Activated CD8-positive, alpha-beta memory T cell treated with anti-CD3 and anti-CD28 coated beads, Interleukin-2, amount 50 U/mL, for 48 hours (primary cell): ENCODE measurements around the gene CAPS.

ENCODE experiments used
- DNase-seq: peaks from one replicate; pipeline ENCODE4 v3.0.0-alpha.2; 2020

Gene CAPS

DNA sequence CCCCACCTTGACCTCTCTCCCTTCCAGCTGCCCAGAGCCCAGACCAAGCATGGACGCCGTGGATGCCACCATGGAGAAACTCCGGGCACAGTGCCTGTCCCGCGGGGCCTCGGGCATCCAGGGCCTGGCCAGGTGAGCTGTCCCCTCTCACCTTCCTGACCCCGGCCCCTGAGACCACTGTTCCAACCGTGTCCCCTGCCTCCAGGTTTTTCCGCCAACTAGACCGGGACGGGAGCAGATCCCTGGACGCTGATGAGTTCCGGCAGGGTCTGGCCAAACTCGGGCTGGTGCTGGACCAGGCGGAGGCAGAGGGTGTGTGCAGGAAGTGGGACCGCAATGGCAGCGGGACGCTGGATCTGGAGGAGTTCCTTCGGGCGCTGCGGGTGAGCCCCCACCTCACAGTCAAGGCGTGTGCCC is 312 bp downstream of the CAPS start:
- no peak for DNase-seq

DNA sequence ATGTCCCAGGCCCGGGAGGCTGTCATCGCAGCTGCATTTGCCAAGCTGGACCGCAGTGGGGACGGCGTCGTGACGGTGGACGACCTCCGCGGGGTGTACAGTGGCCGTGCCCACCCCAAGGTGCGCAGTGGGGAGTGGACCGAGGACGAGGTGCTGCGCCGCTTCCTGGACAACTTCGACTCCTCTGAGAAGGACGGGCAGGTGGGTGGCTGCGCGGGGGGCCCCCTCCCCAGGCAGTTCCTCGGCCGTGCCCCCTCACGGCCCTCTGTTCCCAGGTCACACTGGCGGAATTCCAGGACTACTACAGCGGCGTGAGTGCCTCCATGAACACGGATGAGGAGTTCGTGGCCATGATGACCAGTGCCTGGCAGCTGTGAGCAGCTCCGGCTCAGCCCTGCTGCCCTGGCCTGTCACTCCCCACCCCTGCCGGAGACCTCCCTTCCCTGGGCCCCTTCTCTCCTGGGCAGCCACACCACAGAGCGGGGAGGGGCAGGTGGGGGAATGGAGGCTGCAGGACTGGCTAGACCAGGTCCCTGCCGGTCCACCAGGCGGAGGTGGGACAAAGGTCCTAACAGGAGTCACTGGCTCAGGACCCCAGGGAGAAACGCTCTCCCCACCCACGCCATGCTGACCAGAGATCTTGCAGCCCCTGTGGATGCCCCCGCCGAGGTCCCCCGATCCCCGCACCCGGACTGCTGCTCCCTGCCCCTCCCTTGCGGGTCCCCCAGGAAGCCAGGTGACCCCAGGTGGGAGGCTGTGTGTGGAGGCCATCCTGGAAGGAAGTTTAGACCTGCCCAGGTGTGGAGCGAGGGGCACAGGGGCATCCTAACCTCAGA is 1.1 kb downstream of the CAPS start:
- no peak for DNase-seq

DNA sequence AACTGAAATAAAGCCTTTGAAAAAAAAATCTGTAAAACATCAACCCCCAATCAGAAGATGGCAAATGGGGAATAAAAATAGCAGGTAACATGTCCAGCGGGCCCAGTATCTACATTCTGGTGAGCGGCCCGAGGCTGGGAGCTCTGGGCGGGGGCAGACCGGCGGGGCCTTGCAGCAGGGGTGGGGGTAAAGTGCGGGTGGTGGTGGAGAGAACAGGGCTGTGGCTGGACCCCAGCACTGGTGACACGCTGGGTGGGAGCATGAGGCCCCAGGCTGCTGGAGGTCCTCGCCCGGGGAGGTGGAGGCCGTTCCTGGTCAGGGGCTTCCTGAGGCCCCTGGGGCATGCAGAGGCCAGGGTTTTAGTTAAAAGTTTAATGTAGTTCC is 1.7 kb downstream of the CAPS start:
- no peak for DNase-seq

DNA sequence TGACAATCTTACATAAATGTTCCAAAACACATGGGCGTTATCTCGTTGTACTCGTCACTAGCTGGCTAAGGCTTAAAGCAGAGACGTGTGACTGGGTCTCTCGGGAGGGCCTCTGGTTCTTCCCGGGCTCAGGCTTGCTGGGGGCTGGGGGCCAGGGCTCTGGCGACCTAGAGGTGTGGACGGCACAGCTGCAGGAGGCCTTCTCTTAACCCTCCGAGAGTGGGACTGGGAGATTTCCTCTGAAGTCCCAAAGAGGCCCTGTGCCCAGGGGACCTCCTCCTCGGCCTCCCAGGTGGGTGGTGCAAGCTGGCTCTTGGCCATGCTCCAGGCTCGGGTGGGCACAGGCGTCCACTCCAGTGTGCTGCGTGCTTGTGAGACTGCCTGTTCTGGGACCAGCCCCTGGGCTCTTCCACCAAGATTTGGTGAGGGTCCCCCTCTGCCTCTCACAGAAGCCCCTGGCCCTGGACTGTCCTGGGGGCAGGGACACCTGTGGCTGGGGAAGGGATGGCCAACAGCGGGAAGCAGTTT is 2.2 kb downstream of the CAPS start:
- no peak for DNase-seq

DNA sequence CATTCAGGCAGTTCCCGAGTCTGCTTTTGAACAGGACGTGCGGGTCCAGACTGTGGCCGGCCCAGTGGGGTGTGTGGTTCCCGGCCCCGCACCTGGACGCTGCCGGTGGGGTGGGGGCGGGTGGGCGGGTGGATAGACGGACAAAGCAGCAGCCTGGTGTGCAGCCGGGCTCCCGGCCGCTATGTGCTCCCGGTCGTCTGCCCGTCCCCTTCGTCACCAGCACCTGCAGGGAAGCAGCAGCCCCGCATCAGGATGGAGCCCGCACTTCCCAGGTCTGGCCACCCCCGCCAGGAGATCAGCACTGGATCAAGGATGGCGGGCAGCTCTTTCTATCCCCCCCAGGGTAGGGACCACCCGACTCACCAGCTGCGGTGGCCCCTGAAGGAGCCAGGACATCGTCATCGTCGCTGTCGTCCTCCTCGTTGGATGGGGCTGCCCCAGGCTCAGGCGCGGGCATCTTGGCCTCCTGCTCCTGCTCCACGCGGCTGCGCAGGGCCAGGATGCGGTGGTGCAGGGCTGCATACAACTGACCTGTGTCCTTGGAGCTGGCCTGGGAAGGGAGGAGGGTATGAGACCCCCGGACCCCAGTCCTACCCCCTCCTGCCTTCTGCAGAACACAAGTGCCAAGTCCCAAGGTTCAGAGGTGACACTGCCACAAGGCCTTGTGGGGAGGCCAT is 3.5 kb downstream of the CAPS start:
- DNase-seq = no peak

DNA sequence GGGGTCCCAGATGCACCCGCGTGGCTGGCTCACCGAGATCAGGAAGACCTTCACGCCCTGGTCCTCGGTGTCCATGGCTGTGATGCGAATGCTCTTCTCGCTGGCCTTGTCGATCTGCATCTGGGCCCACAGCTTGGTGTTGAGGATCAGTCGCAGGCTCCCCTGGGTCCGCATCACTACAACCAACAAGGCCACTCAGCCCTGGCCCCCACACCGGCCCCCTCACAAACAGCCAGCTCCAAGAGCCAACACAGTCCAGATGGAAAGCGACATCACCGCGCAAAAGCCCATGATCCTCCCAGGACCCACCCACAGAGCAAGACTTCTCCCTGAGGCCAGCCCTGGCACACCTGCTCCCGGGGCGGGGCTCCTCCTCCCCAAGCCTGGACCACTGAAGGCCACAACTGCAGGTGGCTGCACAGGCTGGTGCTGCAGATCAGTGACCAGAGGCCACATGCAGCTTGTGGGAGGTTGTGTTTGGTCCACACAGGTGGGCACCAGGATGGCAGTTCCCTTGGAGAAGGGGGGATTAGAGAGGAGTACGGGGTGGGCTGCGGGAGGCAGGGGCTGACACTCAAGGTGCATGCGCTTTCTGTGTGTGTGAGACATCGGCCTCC is 4.5 kb downstream of the CAPS start:
- DNase-seq = no peak

DNA sequence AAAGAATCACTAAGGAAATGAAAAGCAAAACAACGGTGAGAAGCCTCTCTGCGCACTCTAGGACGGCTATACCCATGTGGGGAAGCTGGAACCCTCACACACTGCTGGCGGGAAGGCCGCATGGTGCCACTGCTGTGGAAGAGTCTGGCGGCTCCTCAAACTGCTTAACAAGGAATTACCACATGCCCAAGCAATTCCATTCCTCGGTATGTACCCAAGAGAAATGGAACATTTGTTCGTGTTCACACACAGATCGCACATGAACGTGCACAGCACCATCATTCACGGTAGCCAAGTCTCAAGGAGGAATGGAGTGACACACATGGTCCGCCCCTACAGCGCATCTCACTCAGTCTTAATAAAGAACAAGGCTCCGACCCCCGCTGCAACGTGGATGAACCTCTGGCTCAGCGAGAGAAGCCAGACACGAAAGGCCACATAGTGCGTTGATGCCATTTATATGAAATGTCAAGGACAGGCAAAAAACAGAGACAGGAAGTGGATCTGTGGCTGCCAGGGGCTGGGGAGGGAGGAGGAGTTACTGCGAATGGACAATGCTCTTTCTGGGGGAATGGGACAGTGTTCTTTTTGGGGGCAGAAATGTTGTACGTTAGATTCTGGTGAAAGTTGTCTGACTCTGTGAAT is 7.6 kb downstream of the CAPS start:
- DNase-seq = no peak

DNA sequence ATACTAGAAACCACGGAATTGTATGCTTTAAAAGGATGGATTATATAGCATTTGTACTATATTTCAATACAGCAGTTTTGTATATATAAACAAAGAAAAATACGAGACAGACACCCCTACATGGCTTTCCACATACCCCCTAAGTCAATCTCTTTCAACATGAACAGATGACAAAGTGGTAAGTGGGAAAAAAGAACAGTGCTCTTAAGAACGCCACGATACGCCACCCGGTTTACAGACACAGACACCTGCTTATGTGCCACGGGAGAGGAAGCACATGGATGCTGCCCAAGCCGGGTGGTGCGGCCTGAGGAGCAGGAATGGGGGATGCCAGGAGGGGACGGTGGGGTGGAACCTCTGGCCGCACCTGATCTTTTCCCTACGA is 8.1 kb downstream of the CAPS start:
- no peak for DNase-seq

DNA sequence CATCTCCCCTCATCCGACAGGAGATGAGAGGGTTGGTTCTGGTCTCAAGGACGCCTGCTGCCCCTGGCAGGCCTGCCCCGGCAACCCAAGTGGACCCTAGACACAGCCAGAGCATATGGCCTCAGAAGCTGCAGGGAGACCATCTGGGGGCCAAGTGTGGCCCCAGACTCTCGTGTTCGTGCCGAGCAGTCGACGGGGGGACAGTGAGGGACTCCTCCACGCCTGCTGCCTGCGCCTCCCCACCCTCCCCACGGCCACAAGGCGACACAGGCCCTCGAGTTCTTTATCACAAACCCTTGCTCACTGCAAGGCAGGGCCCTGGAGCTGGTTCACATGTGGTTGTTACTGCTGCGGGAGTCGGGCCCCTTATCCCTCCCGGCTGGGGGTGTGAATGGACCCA is 9.3 kb downstream of the CAPS start:
- DNase-seq = no peak

DNA sequence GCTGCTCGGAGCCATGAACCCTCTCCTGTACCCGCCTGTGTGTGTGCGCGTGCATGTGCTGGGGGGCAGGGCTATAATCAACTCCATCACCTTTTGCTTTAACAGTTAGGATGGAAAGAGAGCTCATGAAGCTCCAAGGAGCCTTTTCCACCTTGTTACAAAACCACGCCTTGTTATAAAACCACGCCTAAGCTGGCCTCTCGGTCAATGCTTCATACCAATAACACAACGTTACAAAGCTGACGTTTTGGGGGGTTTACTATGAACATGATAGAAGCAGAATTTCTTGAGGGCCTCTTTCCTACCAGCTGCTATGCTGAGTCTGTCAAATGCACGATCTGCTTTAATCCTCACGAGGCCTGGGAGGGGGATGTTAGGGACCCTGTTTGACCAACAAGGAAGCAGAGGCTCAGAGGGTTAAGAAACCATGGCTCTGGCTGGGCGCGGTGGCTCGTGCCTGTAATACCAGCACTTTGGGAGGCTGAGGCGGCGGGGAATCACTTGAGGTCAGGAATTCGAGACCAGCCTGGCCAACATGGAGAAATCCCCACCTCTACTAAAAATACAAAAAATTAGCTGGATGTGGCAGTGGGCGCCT is 11.9 kb downstream of the CAPS start:
- DNase-seq = no peak

DNA sequence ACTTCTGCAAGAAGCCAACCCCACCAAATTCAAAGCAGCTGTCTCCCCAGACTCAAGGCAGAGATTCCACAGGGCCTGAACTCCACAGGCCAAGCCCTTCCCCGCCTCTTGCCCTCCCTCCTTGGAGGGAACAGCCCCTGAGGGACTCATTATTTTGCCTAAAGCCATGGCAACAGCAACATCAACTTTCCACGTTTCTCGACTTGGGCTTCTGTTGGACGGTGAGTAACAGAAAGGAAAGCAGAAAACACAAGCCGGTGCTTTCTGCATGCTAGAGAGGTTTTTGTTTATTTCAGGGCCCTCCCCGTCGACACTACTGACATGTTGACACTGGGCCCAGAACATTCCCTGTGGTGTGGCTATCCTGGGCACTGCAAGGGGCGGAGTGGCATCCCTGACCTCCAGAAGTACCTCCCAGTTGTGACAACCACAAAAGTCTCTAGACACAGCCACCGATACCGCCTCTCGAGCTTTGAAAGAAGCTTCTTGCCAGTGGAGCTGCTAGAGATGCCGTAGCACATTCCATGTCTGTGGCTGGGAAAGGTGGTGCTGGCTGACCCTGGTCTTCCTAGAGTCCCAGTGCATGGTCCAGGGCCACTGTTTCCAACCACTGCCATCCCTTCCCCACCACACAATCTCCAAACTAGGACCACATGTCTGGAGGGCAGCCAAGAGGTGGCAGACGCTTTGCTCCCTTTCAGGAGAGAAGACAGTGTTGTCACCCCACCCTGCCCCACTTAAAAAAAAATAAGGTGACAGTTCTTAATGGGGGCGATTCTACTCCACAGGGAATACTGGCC is 12.8 kb downstream of the CAPS start:
- no peak for DNase-seq

DNA sequence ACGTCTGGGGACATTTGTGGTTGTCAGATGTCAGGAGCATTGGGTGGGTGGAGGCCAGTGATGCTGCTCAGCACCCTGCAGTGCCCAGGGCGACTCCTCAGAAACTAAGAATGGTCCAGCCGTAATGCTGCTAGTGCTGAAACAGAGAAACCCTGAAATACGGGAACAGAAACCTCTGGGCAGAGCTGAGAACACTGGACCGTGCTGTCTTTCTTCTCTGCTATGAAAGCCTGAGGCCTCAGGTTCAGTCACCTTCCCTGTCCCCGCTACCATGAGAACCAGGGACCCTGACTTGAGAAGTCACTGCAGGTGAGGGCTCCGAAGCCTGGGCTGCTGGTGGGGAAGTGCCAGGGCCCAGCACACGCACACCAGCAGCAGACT is 13.4 kb downstream of the CAPS start:
- no peak for DNase-seq

DNA sequence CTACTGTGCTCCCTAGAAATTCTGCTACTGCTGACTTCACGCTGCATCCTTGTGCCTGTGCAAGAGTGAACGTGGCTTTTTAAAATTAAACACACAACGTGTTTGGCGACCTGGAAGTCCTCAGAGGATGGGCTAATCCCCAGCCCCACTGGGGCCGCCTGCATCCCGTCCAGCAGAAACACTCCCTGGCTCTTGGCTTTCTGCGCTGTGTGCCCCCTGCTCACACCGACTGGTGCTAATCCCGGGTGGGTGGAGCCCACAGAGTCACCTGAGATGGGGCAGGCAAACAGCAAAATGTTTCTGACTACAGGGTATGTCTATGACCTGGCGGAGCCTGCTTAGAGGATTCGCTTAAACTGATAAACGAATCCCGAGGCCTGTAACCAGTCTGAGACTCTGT is 15.1 kb downstream of the CAPS start:
- DNase-seq = no peak

DNA sequence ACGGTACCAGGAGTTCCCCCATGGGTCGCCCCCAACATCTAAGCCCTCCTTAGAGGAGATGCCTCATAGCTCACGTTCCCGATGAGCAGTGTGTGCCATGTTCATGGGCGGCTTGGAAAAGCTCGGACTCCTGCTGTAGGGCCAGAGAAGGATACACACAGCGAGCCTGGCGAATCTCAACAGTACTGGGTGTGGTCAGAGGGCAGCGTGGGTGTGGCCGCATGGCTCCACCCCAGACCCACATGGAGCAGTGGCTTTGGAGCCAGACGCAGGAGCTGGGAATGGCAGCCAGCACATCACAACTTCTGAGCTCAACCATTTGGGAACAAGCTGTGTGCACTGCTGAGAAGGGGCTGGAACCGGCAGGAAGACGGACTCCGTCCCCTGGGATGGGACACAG is 15.6 kb downstream of the CAPS start:
- no peak for DNase-seq

DNA sequence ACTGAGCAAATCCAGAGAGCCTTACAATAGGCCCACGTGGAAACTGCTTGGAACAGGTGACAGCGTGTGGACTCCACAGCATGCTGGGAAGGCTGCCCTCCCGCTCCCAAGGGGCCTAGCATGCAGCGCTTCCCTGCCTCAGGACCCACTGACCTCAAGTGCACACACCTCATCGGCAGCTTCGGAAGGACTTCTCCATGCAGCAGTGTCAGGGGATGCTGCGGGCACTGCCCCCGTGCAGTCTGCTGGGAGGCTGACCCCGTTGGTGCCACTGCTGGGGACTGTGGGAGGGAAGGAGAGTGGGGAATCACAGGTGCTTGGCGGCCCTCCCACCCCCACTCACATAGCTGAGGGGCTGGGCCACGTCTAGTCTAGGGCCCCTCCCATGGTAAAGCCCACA is 17.2 kb downstream of the CAPS start:
- no peak for DNase-seq

DNA sequence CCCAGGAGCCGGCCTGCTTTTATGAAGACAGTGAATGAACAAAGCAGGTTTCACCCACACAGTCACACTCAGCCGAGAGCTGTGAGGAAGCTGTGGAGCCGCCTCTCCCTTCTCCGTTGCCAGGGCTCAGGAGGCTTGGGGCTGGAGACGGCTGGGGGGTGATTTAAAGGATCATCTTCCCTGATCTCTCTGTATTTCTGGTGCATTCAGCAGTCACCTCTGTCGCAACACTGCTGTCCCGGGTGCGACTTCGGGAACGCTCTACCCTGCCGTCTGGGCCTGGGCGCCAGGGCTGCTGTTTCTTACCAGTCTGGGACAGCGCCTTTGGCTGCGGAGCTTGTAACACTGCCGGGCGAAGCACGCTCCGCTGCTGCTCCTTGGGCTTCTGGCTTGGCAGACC is 18.1 kb downstream of the CAPS start:
- DNase-seq = no peak

DNA sequence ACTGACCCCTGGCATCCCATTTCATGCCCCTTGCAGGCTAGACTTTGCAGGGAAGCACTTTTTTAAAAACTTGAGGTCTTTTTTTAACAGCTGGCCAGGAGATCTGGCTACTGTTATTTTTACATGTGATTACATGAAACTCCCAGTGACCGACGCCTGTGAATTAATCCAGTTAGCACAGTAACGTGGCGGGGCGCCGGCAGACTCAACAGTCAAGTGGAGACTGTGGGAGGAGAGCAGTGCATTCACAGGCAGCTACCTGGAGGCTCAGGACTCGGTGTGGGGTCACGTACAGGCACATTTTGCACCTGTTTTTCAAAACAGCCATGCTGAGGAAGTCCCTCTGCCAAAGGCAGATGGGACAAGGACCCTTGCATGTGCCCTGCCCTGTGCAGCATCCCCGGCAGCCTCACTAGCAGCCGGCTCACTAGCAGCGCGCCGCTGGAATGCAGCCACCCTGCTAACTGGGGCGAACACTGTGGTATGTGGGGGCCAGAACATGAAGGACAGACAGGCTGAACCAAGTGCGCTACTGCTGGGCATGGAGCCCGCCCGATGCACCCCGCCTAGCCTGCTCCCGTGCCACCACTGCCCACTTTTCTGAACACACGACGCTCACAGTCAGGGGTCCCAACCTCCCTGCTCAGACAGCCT is 18.7 kb downstream of the CAPS start:
- DNase-seq = no peak

DNA sequence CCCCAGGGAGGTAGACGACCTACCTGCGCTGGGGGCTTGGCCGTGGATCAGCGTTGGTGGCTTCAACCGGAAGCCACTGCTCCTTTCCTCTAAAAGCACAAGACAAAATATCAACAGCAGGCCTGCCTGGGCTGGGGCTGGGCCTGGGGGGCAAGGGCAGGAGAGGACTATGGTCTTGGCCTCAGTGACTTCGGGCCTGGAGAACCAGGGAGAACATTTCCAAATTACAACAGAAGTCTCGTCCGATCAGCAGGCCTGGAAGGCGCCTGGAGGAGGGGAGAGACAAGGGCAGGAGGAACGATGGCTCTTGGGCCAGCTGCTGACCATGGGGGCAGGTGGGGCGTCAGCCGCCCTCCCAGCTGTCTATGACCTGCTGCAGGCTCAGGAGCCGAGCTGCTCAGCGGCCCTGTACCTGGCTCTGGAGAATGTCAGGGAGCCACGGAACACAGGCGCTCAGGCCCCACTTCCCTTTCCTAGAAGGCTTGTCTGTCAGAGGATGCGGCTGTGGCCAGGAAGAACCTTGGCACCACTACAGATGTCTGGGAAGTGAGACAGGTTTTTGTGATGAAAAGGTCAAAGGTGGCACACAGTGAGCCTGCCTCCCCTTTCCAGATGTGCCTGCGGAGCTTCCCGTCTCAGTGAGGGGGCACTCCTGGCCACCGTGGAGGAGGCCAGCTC is 19.5 kb downstream of the CAPS start:
- DNase-seq = no peak

DNA sequence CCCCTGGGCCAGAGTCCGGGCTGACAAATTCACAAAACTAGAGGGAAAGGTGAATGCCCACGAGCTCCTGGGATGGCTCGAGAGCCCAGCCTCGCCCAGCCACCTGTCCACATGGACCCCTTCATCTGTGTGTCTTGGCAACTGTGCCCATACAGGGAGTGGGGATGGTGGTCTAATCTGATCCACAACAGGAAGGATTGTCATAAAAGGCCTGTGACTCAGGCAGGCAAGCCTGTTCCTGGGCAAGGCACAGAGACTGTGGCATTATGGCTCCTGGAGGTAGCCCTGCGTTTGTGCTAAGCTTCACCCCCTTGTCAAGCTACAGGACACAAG is 20.0 kb downstream of the CAPS start:
- DNase-seq = no peak

DNA sequence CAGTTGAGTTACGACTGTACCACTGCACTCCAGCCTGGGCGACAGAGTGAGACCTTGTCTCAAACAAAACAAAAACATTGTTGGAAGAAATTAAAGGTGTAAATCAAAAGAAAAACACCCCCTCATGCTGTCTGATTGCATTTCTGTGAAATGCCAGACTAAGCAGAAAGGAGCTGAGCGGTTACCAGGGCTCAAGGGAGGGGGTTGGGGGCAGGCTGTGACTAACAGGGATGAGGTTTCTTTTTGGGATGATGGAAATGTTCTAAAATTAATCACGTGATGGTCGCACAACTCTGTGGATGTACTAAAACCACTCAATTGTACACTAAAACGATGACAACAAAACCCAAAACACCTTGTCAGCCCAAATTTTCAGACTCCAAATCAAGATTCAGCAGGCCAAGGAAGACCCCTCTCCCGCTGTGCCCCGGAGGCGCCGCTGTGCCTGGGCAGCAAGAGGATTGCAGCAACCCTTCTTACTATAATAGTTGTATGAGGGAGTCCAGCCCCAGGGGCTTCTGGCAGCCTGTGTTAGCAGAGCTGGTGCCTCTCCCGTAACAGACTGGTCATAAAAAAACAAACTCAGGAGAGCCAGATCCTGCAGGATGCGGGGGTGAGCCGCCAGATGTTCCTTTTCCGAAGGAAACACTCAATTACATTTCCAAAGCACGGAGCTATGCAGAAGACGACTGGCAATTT is 20.9 kb downstream of the CAPS start:
- no peak for DNase-seq
